Type B pancreatic cell (in vitro differentiated cells): ENCODE results near the gene GGT5. TPM values are rescaled to one million over a fixed set of nuclear protein-coding genes. Genes with fewer than 3 reads are reported as not detected.
"Not testable (repeated sequence)": the region's sequence is repeated elsewhere in the genome, so short reads cannot be mapped to it uniquely, and the experiment has no call there.

ENCODE experiments used
- DNase-seq: peaks from one replicate; pipeline ENCODE4 v3.0.0; 2021; ENCODE audit warnings: mixed read lengths; ENCODE audit not compliant: unreplicated experiment; ENCODE audit errors: extremely low spot score
- H3K27ac Mint-ChIP-seq: 2 replicates; pipeline ENCODE4 v1.8.0; 2021; ENCODE audit warnings: mild to moderate bottlenecking, mixed read lengths
- H3K27me3 Mint-ChIP-seq: 2 replicates; pipeline ENCODE4 v1.8.0; 2021; ENCODE audit warnings: mixed read lengths
- H3K36me3 Mint-ChIP-seq: 2 replicates; pipeline ENCODE4 v1.8.0; 2021; ENCODE audit warnings: mixed read lengths
- H3K4me1 Mint-ChIP-seq: one replicate; pipeline ENCODE4 v1.8.0; 2021; ENCODE audit warnings: mixed read lengths; ENCODE audit not compliant: unreplicated experiment
- H3K4me3 Mint-ChIP-seq: 2 replicates; pipeline ENCODE4 v1.8.0; 2021; ENCODE audit warnings: mild to moderate bottlenecking, mixed read lengths
- H3K9me3 Mint-ChIP-seq: 2 replicates; pipeline ENCODE4 v1.8.0; 2021; ENCODE audit warnings: mixed read lengths
- CTCF ChIP-seq: fragments of 200-600 bp; sonication (generic); conservative IDR thresholded peaks from 2 replicates; pipeline ENCODE4 v1.5.0; 2021; ENCODE audit warnings: antibody characterized with exemption, mild to moderate bottlenecking
- total RNA-seq: library from RNA; stranded (reverse); gene quantifications from 2 replicates; pipeline ENCODE4 v1.2.1, GENCODE V29; 2021; ENCODE audit warnings: low replicate concordance

GGT5 gene
- total RNA-seq, 1 donor from 2014 or later: 0.80 TPM

- H3K27me3 Mint-ChIP-seq: no peaks in the 10 kb centered on the region
- no peaks in the 10 kb centered on the region for H3K36me3 Mint-ChIP-seq
- no peaks in the 10 kb centered on the region for H3K9me3 Mint-ChIP-seq
- no peak for TF ChIP-seq CTCF
- DNase-seq: no peak
- no peak overlapping the region for H3K4me3 Mint-ChIP-seq
- peaks cover 15% of the 10 kb centered on the region for H3K4me1 Mint-ChIP-seq
- H3K27ac Mint-ChIP-seq: no peak overlapping the region
Observed at GRCh38 chr22:24205438-24206195, 39.3 kb downstream of the GGT5 start.

GRCh38 chr22:24203856-24204255, 41.0 kb downstream of the GGT5 start:
- not testable (repeated sequence) for DNase-seq, H3K4me3 Mint-ChIP-seq, H3K27ac Mint-ChIP-seq, H3K36me3 Mint-ChIP-seq, H3K27me3 Mint-ChIP-seq, H3K9me3 Mint-ChIP-seq
- peaks cover 15% of the 10 kb centered on the region for H3K4me1 Mint-ChIP-seq

GRCh38 chr22:24201681-24202614, 42.9 kb downstream of the GGT5 start:
- DNase-seq: no peak
- H3K4me1 Mint-ChIP-seq: peaks cover 4% of the 10 kb centered on the region
- TF ChIP-seq CTCF: no peak
- H3K27me3 Mint-ChIP-seq: no peaks in the 10 kb centered on the region
- H3K9me3 Mint-ChIP-seq: no peaks in the 10 kb centered on the region
- H3K4me3 Mint-ChIP-seq: no peak overlapping the region
- H3K36me3 Mint-ChIP-seq: no peaks in the 10 kb centered on the region
- peak overlapping the region; percentile 33 for H3K27ac Mint-ChIP-seq

GRCh38 chr22:24200619-24201212, 44.2 kb downstream of the GGT5 start:
- no peak for DNase-seq
- peaks cover 14% of the 10 kb centered on the region for H3K4me1 Mint-ChIP-seq

GRCh38 chr22:24198682-24199052, 46.2 kb downstream of the GGT5 start:
- no peak for TF ChIP-seq CTCF
- Mint-ChIP-seq H3K36me3 (no peaks in the 10 kb centered on the region), H3K4me1 (peaks cover 15% of the 10 kb centered on the region), H3K9me3 (no peaks in the 10 kb centered on the region), H3K27me3 (no peaks in the 10 kb centered on the region), H3K27ac (no peak overlapping the region), H3K4me3 (no peak overlapping the region)
- no peak for DNase-seq

More at GRCh38 chr22:24200619-24201212, 44.2 kb downstream of the GGT5 start:
- Mint-ChIP-seq H3K27ac (no peak overlapping the region), H3K9me3 (no peaks in the 10 kb centered on the region), H3K27me3 (no peaks in the 10 kb centered on the region), H3K4me3 (no peak overlapping the region), H3K36me3 (no peaks in the 10 kb centered on the region)
- TF ChIP-seq CTCF: no peak
